Cardiac fibroblast (primary cell): ENCODE measurements around the gene ORMDL1.
A peak's percentile ranks its signal among the peaks of the same experiment; 100 is the strongest.

Experiments used
- DNase-seq, 2 donors: peaks; one replicate each; pipeline versions ENCODE4 v3.0.0 to v3.0.0-alpha.2; 2010; ENCODE audit warnings: low read depth in 2 of 2
- H3K4me3 ChIP-seq, 2 donors: replicated peaks in 1 of 2; 1 replicate in 1 of 2; 2 replicates in 1 of 2; pipeline ENCODE4 v1.5.1; 2011; ENCODE audit warnings: low read depth in 2 of 2, low read length in 2 of 2, mild to moderate bottlenecking in 2 of 2, moderate library complexity in 1 of 2
- TF ChIP-seq, protein P1 (sequence below): IDR thresholded peaks from one replicate; pipeline ENCODE4 v1.5.1; 2011; ENCODE audit warnings: low read depth, mild to moderate bottlenecking, low read length, inconsistent platforms

The ORMDL1 gene

DNA sequence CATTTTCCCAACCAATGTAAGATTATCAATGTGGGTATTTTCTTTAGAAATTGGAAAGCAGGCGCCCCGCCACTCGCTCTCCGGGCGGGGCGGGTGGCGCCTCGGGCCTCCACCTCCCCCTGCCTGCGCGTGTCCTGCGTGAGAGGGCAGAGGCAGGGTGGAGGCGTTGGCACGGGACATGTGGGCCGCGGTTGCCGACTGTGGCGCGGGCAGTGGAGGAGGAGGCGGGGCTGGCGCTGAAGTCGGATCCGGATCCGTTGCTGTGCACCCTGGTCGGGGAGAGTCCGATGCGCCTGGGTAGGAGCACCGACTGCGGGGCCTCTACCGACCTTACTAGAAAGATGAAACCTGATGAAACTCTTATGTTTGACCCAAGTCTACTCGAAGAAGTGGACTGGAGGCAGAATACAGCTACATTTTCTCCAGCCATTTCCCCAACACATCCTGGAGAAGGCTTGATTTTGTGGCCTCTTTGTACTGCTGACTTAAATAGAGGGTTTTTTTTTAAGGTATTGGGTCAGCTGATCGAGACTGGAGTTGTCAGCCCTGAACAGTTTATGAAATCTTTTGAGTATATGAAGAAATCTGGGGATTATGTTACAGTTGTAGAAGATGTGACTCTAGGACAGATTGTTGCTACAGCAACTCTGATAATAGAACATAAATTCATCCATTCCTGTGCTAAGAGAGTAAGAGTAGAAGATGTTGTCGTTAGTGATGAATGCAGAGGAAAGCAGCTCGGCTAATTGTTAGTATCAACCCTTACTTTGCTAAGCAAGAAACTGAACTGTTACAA lies 38.0 kb upstream of the ORMDL1 start:
- no peak overlapping the region for H3K4me3 ChIP-seq
- TF ChIP-seq, protein P1, sequence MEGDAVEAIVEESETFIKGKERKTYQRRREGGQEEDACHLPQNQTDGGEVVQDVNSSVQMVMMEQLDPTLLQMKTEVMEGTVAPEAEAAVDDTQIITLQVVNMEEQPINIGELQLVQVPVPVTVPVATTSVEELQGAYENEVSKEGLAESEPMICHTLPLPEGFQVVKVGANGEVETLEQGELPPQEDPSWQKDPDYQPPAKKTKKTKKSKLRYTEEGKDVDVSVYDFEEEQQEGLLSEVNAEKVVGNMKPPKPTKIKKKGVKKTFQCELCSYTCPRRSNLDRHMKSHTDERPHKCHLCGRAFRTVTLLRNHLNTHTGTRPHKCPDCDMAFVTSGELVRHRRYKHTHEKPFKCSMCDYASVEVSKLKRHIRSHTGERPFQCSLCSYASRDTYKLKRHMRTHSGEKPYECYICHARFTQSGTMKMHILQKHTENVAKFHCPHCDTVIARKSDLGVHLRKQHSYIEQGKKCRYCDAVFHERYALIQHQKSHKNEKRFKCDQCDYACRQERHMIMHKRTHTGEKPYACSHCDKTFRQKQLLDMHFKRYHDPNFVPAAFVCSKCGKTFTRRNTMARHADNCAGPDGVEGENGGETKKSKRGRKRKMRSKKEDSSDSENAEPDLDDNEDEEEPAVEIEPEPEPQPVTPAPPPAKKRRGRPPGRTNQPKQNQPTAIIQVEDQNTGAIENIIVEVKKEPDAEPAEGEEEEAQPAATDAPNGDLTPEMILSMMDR = no peak
- DNase-seq = peak; percentile 75 to 77

DNA sequence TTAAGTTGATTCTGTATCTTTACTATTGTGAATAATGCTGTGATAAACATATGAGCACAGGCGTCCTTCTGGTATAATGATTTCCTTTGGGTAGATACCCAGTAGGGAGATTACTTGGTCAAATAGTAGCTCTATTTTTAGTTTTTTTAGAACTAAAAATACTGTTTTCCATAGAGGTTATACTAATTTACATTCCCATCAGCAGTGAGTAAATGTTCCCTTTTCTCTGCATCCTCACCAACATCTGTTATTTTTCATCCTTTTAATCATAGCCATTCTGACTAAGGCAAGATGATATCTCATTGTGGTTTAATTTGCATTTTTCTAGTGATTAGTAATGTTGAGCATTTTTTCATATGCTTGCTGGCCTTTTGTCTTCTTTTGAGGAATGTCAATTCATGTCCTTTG lies 35.2 kb upstream of the ORMDL1 start:
- DNase-seq = peak; percentile 61 to 86
- TF ChIP-seq, protein P1 = no peak
- H3K4me3 ChIP-seq = no peak overlapping the region

DNA sequence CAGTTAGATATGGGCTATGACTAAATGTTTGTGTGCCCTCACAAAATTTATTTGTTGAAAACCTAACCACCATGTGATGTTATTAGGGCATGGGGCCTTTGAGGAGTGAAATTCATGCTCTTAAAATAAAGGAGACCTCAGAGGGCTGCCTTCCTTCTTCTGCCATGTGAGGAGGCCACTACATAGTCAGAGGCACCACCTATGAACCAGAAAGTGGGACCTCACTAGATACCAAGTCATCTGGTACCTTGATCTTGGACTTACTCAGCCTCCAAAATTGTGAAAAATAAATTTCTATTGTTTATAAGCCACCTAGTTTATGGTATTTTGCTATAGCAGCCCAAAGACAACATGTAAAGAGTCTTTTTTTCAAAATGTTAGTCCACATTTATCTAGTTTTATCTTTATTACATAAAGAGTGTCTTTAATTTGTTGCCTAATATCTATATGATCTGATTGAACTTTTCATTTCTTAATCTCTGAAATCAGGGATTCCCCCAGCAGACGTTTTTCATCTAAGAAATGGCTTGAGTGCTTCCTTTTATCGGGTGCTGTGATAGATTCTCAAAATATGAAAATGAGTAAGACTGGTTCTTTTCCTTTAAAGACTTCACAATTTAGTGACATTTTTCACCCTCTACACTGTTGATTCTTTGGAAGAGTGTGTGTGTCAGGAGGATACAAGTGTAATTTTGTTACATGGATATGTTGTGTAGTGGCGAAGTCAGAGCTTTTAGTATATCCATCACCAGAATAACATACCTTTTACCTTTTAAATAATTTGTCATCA lies 34.3 kb upstream of the ORMDL1 start:
- H3K4me3 ChIP-seq = no peak overlapping the region
- DNase-seq = no peak
- TF ChIP-seq, protein P1 = no peak

DNA sequence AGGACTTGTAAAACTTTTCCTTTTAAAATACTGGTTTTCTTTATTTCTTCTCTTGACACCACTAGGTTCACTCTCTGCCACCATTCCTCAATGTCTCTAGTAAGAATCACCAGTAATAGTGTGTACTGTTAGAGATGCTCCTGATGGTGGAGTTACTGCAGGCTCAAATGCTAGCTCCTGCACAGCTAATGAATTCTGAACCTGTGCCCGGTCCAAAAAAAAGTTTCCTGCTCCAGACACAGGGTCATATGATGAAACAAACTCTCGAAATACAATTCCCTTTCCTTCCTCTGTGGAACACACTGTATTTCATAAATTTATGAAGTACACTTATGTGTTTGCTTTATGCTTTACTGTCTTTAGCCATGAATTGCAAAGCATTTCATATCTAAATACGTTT lies 19.3 kb upstream of the ORMDL1 start:
- no peak overlapping the region for H3K4me3 ChIP-seq
- DNase-seq = peak in 1 of 2 donors; percentile 14
- TF ChIP-seq, protein P1 = no peak

DNA sequence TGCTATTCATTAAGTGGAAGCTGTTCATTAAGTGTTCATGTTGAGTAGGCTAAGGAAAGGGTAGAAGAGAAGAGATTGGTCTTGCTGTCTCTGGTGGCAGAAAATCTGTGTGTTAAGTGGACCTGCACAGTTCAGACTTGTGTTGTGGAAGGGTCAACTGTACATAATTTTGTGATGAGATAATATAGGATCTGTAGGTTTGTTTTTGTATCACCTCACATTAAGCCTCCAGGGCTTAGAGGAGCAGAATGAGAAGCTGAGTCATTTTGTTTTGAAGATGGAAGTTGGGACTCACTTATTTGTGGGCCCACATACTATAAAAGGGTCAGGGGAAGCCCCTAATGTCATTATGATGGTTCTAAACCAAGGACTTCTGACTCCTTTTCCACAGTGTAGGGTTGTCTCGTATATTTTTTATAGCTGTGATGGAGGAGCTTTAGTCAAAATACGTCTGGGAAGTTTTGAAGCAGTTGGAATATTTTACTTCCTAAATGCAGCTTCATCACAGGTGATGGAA lies 18.3 kb upstream of the ORMDL1 start:
- H3K4me3 ChIP-seq = no peak overlapping the region
- DNase-seq = no peak
- TF ChIP-seq, protein P1 = no peak

DNA sequence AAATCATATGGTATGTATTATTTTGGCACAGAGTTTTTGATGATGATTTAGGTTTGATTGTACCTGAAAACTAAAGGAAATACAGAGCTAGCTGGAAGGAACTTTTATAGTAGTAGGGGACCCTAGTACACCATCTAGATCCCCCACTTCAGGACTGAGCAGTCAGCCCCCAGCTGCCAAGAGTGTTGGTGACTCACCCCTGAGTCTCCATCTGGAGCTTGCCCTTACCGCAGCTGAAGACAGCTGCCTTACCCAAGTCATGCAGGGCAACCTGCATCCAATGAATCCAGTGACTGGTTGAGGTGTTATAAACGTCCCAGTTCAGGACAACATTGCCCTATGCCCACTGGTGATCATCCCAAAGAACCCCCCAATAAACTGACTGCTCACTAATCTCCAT lies 15.4 kb upstream of the ORMDL1 start:
- DNase-seq = peak; percentile 44 to 74
- TF ChIP-seq, protein P1 = no peak
- H3K4me3 ChIP-seq = no peak overlapping the region
